GM21423 (cell line): ENCODE results near the gene BBS4.
A peak's percentile ranks its signal among the peaks of the same experiment; 100 is the strongest.

Source experiments
- ATAC-seq: cut with Tn5 transposase; IDR thresholded peaks from one replicate; pipeline ENCODE4 v1.9.1; 2021; ENCODE audit warnings: mild to moderate bottlenecking, moderate library complexity; ENCODE audit not compliant: unreplicated experiment

BBS4 gene

GRCh38 chr15:72754096-72754495 lies 68.1 kb downstream of the BBS4 start:
- ATAC-seq: no peak

GRCh38 chr15:72758182-72758581 lies 72.2 kb downstream of the BBS4 start:
- ATAC-seq: no peak

DNA sequence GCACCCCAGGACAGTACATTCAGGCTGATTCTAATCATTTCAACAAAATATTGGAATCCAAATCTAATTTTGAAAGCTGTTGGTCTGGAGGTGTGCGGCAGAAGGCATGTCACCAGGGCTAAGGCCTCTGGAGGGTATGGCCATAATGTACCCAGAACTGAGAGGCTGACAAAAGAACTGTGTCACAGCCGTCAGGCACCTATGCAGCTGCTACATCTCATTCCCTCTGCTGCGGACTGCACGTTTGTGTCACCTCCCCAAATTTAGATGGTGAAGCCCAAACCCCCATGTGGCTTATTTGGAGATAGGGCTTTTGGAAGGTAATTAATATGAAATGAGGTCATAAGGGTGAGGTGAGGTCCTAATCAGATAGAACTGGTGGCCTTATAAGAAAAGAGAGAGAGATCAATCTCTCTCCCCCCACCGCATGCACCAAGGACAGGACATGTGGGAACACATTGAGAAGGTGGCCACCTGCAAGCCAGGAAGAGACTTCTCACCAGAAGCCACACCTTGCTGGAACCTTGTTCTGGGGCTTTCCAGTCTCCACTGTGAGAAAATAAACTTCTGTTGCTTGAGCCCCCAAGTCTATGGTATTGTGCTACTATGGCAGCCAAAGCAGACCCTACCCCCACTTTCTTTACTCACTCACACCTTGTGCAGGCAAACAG lies 74.7 kb downstream of the BBS4 start:
- ATAC-seq: no peak

- ATAC-seq: no peak
Measured at GRCh38 chr15:72764656-72765055, 78.6 kb downstream of the BBS4 start.

- ATAC-seq: no peak
Measured at GRCh38 chr15:72766025-72766424, 80.0 kb downstream of the BBS4 start.

- ATAC-seq: no peak
Measured at GRCh38 chr15:72766780-72767179, 80.8 kb downstream of the BBS4 start.

GRCh38 chr15:72770673-72771328 lies 84.8 kb downstream of the BBS4 start:
- ATAC-seq: no peak

DNA sequence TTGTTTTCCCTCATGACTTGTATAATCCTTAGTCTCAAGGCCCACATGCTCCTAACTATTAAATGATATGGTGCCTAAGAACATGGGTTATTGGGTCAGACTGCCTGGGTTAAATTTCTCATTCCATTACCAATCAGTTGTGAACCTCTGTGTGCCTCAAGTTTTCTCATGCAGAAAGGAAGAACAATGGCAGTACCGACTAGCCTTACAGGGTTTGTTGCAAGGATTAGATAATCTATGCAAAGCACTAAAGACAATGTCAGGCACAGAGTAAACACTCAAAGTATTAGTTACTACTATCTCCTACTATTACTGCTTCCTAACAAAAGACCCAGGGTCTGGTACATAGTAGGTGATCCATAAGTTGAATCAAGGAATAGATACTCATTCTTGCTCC lies 85.3 kb downstream of the BBS4 start:
- no peak for ATAC-seq

- no peak for ATAC-seq
Measured at GRCh38 chr15:72774696-72775383, 88.8 kb downstream of the BBS4 start.

- ATAC-seq: no peak
Measured at GRCh38 chr15:72778796-72779195, 92.8 kb downstream of the BBS4 start.

- no peak for ATAC-seq
Measured at GRCh38 chr15:72781631-72782030, 95.6 kb downstream of the BBS4 start.

GRCh38 chr15:72782274-72783003 lies 96.4 kb downstream of the BBS4 start:
- no peak for ATAC-seq

GRCh38 chr15:72783004-72783639 lies 97.1 kb downstream of the BBS4 start:
- peak; percentile 38 for ATAC-seq

GRCh38 chr15:72783640-72784455 lies 97.8 kb downstream of the BBS4 start, which contains the start of gene ADPGK:
TSS of gene ADPGK (minus strand) at chr15:72783758. CDS start at chr15:72783691, 67 bp downstream.
- peak; percentile 76 for ATAC-seq

DNA sequence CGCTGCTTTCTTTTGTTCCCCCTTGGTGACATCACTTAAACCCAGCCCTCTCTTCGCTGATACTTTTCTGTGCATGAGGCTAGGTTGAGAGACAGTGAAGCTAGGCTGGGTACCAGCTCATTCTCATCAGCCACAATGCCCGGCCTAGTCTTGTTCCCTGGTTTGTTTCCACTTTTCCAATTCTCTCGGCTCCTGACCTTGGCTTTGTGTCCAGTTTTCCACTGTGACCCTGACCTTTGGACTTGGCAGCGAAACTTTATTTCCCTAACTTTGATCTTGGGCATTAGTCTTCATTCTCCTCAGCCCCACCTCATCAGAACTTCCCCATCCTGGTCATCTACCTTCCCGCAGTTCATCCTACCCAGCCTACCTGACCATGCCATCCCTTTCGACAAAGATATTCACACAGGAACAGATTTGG lies 98.5 kb downstream of the BBS4 start:
- no peak for ATAC-seq

- no peak for ATAC-seq
Measured at GRCh38 chr15:72785432-72785831, 99.4 kb downstream of the BBS4 start.

- ATAC-seq: no peak
Measured at GRCh38 chr15:72785841-72786240, 99.8 kb downstream of the BBS4 start.

DNA sequence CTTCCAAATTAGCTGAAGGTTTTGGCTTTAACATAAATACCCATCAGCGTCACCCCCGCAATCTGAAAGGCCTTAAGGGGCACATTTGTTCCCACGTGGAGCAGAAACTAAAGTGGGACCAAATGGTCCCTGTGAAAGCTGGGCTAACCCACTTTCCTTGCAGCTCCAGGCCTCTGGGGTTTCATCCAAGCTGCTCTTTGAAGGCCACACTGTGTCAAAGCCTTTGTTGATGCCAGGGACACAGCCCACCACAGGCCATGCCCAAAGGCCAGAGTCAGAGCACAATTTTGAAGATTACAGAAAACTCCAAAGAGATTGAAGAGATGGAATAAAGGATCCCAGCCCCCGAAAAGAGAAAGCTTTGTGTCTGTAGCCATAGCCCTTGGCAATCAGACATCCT lies 100.2 kb downstream of the BBS4 start:
- no peak for ATAC-seq

DNA sequence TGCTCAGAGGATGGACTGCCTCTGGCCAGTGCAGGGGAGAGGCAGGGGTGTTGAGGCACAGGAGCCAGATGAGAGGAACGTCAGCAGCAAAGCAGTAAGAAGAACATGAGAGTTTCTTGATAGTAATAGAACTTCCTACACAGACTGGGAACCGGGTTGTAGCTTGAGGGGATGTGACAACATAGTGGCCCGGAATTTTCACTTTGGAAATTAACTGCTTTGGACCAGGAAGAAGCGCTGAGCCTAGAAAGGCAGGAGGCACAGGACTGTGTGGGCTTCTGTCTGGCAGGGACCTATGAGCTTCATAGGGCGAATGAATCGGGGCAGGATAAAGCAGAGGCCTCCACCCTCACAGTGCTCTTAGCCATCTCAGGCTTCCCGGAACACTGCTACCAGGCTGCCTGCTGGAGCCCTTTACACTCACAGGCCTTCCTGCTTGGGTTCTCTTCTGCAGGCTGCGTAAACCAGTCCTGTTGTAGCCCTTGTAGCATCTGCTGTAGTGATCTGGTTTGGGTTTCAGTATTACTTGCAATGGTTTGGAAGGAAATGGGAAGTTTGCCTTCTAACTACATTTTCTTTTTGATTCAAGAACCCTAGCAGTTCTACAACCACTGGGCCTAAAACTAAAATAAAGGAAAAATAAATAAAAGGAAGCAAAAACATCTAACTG lies 100.8 kb downstream of the BBS4 start:
- no peak for ATAC-seq
